ENCODE measurements around the gene TXNDC8. TPM values are rescaled to one million over a fixed set of nuclear protein-coding genes. Genes with fewer than 3 reads are reported as not detected.

TXNDC8 gene
- total RNA-seq, 1 donor from 2014 or later = not detected

GRCh38 chr9:110282739-110283081, 55.0 kb downstream of the TXNDC8 start:
- intact Hi-C loops (cut with DNase I) = no loop called here
- H3K4me1 ChIP-seq = no peaks in the 10 kb centered on the region
- H3K36me3 ChIP-seq = no peaks in the 10 kb centered on the region
- no peak overlapping the region for H3K27ac ChIP-seq
- no peaks in the 10 kb centered on the region for H3K9me3 ChIP-seq
- TF ChIP-seq POLR2A (IDR thresholded peaks at IDR 0.05) = no peak
- TF ChIP-seq POLR2AphosphoS5 (IDR thresholded peaks at IDR 0.05; ENCODE audit: insufficient read depth in 1 of 2, low read depth in 1 of 2) = no peak
- no peak for TF ChIP-seq CTCF (IDR thresholded peaks at IDR 0.05)
- no peak for DNase-seq (ENCODE audit: extremely low spot score in 2 of 2)
- no peak overlapping the region for H3K4me3 ChIP-seq
- H3K27me3 ChIP-seq = no peaks in the 10 kb centered on the region

- intact Hi-C loops (cut with DNase I) = no loop called here
- H3K27me3 ChIP-seq = no peaks in the 10 kb centered on the region
- no peak overlapping the region for H3K4me3 ChIP-seq
- H3K36me3 ChIP-seq = no peaks in the 10 kb centered on the region
- H3K9me3 ChIP-seq = no peaks in the 10 kb centered on the region
- TF ChIP-seq POLR2AphosphoS5 (IDR thresholded peaks at IDR 0.05; ENCODE audit: insufficient read depth in 1 of 2, low read depth in 1 of 2) (no peak), POLR2A (IDR thresholded peaks at IDR 0.05) (no peak), CTCF (IDR thresholded peaks at IDR 0.05) (no peak)
- no peak overlapping the region for H3K27ac ChIP-seq
- DNase-seq (ENCODE audit: extremely low spot score in 2 of 2) = no peak
- H3K4me1 ChIP-seq = no peaks in the 10 kb centered on the region
These were observed 55.5 kb downstream of the TXNDC8 start for GRCh38 chr9:110282018-110282738.

- DNase-seq (ENCODE audit: extremely low spot score in 2 of 2) = no peak
- H3K27ac ChIP-seq = no peak overlapping the region
- H3K9me3 ChIP-seq = no peaks in the 10 kb centered on the region
- H3K27me3 ChIP-seq = no peaks in the 10 kb centered on the region
- no peak overlapping the region for H3K4me3 ChIP-seq
- intact Hi-C loops (cut with DNase I) = no loop called here
- H3K4me1 ChIP-seq = no peaks in the 10 kb centered on the region
- TF ChIP-seq POLR2AphosphoS5 (IDR thresholded peaks at IDR 0.05; ENCODE audit: insufficient read depth in 1 of 2, low read depth in 1 of 2) = no peak
- TF ChIP-seq CTCF (IDR thresholded peaks at IDR 0.05) = no peak
- TF ChIP-seq POLR2A (IDR thresholded peaks at IDR 0.05) = no peak
- H3K36me3 ChIP-seq = no peaks in the 10 kb centered on the region
These were observed 59.5 kb downstream of the TXNDC8 start for GRCh38 chr9:110278080-110278707.

GRCh38 chr9:110276781-110277180, 60.9 kb downstream of the TXNDC8 start:
- no peaks in the 10 kb centered on the region for H3K4me1 ChIP-seq
- no peak for TF ChIP-seq POLR2AphosphoS5 (IDR thresholded peaks at IDR 0.05; ENCODE audit: insufficient read depth in 1 of 2, low read depth in 1 of 2)
- no peak for TF ChIP-seq POLR2A (IDR thresholded peaks at IDR 0.05)
- no peak for TF ChIP-seq CTCF (IDR thresholded peaks at IDR 0.05)
- no peaks in the 10 kb centered on the region for H3K27me3 ChIP-seq
- DNase-seq (ENCODE audit: extremely low spot score in 2 of 2) = no peak
- H3K36me3 ChIP-seq = no peaks in the 10 kb centered on the region
- H3K4me3 ChIP-seq = no peak overlapping the region
- H3K9me3 ChIP-seq = no peaks in the 10 kb centered on the region
- intact Hi-C loops (cut with DNase I) = no loop called here
- H3K27ac ChIP-seq = no peak overlapping the region

All from vagina (tissue), 2 donors.